ACHN (cell line): Measurements from ENCODE around the gene RMC1.
"Not testable (repeated sequence)": the region's sequence is repeated elsewhere in the genome, so short reads cannot be mapped to it uniquely, and the experiment has no call there.

Experiments used
- DNase-seq: peaks from one replicate; pipeline ENCODE4 v3.0.0-alpha.2; 2015
- in situ Hi-C: cut with HindIII; loops from 2 replicates; pipeline ENCODE4 v1.10.0; 2017; ENCODE audit warnings: low sequenced_read_pairs, low pct_ligation_motif_present, low pct_unique_long_range_greater_than_20kb

RMC1 gene

DNA sequence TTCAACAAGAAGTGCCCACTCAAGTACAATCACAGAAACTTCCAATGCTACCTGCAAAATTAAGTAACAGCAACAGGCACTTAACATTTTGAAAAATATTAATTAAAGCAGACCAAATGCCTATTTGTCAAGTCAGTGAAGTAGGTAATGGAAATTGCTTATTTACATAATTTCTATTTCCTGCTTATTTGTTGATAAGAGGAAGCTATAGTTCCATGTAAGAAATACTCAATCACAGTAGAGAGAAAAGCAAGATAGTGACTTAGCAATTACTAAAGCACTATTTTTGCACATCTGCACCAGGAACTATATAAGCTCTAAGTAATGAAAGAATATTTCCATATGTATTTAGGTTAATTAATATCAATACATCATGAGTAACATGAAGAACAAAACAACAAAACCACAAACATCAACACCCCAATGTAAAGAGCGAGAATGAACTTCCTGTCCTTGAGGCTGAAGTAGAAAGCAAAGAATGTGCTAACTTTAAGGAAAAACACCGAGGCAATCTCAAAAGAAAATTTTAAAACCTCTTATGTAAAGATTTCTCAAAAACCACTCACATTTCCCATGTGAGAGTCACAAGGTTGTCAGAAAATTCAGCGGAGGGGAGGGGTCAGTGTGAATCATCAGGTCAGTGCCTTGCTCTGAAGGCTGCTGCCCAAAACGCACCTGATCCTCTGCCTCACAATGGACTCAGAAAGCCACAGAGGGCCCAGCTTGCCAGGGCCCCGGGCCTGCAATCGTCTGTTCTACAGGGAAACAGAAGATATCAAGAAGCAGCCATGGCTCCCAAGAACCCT lies 70.5 kb downstream of the RMC1 start:
- DNase-seq = peak; percentile 55
- in situ Hi-C loops = no loop called here

- in situ Hi-C loops = no loop called here
Measured at GRCh38 chr18:23574611-23575308, 71.4 kb downstream of the RMC1 start.

DNA sequence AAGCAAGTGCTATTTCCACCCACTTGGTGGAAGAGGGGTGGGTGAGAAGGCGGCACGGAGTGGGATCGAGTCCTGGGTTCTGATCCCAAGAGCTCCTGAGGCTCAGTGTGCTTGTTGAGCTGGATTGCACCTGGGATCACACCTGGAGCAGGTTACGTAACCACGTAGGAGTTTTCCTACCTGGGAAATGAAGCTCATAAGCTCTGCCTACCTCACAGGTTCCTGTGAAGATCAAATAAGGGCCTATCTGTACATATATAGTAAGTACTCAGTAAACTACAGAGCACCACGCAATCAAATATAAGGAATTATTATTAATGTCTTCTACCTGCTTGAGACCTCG lies 72.0 kb downstream of the RMC1 start:
- no peak for DNase-seq
- in situ Hi-C loops = no loop called here

More at GRCh38 chr18:23574611-23575308, 71.4 kb downstream of the RMC1 start:
- DNase-seq = no peak

DNA sequence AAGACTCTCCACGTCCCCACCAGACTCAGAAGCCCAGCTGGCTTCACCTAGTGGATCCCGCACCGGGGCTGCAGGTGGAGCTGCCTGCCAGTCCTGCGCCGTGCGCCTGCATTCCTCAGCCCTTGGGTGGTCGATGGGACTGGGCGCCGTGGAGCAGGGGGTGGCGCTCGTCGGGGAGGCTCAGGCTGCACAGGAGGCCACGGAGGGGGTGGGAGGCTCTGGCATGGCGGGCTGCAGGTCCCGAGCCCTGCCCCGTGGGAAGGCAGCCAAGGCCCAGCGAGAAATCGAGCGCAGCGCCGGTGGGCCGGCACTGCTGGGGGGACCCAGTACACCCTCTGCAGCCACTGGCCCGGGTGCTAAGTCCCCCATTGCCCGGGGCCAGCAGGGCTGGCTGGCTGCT lies 74.2 kb downstream of the RMC1 start:
- in situ Hi-C loops, DNase-seq: not testable (repeated sequence)

- in situ Hi-C loops = no loop called here
- no peak for DNase-seq
Measured at GRCh38 chr18:23578067-23578701, 74.9 kb downstream of the RMC1 start.

GRCh38 chr18:23578891-23579653 lies 75.8 kb downstream of the RMC1 start:
- in situ Hi-C loops = no loop called here
- no peak for DNase-seq

DNA sequence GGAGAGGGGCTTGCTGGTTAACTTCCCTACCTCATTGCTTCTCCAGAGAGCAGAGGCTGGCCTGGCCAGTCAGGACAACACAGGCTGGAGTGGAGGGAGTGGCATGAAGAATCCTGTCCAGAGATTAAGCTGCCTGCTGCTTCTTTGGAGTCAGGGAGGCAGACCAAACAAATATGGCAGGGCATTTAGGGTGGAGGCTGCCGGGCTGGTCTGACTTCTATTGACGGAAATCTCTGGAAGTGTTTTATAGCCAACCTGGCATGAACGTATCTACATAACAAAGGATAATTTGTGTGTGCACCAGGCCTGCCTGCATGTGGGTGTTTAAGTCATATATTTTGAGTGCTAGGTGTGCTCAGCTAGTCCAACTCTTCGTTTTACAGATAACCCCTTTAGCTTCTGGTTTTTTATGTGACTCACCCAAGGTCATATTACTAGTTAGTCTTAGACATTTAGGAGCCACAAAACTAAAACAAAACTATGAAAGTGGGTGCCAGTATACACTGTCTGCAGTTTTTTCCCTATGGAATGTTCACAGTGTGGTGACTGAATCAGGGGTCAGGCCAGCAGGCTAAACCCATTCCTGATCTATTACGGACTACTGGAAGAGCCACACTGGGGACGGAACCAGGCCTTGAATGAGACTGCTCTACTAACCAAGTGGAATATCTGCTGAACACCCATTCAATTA lies 77.5 kb downstream of the RMC1 start:
- DNase-seq = no peak

More for the DNA sequence above, 77.5 kb downstream of the RMC1 start:
- in situ Hi-C loops = no loop called here
